Measurements from ENCODE around the gene TRIM10.
"Not testable (repeated sequence)": the region's sequence is repeated elsewhere in the genome, so short reads cannot be mapped to it uniquely, and the experiment has no call there.

TRIM10 gene

DNA sequence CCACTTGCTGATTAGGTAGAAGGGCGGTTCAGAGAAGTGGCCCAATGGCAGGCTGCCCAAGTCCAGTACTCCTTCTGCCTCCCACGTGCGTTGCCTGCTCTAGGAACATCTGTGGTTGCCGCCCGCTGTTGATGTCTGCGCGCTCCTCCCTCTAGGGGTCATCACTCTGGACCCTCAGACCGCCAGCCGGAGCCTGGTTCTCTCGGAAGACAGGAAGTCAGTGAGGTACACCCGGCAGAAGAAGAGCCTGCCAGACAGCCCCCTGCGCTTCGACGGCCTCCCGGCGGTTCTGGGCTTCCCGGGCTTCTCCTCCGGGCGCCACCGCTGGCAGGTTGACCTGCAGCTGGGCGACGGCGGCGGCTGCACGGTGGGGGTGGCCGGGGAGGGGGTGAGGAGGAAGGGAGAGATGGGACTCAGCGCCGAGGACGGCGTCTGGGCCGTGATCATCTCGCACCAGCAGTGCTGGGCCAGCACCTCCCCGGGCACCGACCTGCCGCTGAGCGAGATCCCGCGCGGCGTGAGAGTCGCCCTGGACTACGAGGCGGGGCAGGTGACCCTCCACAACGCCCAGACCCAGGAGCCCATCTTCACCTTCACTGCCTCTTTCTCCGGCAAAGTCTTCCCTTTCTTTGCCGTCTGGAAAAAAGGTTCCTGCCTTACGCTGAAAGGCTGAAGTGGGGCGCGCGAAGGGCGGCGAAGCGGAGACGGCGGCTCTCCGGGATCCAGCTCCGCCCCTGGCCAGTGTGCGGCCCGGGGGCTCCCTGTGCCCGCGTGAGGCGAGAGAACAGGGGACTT, 10.9 kb upstream of the TRIM10 start:
- no peak for DNase-seq (ENCODE audit: low read depth)

DNA sequence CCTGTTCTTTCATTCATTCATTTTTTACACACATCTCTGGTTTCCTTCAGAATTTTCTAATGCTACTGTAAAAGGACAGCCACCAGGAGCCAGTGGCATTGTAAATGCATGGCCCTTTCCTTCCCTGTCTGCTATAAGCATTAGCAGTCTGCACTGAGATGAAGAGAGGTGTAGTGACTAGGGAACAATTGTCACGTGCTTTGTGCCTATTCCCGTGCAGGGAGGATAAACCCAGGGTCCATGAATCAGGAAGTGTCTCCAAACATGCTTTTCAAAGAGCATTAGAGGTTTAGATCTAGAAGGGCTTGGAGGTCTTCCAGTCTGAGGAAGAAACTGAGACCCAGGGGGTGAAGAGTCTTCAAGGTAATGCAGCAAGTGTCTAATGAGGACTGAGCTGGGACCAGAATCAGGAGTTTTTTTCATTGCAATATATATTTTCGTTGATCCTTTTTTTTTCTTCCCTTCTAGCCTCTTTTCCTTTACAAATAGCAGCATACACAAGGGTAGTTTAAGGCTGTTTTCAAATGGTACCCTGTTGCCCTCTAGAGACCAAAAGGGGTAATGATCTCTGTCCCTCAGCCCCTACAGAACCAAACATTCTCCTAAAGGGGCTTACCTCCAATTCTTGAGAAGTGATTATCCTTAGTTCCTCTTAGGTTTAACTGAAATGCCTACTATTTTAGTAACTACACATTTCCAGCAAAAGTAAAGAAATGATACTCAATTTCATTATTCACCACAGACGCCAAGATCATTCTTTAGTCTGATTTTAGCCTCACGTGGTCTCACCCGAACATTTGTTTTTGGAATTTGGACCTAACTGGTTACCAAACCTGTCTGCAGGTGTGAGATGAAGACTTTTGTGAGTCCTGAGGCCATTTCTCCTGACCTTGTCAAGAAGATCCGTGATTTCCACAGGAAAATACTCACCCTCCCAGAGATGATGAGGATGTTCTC, 8.9 kb upstream of the TRIM10 start:
- no peak for DNase-seq (ENCODE audit: low read depth)

DNA sequence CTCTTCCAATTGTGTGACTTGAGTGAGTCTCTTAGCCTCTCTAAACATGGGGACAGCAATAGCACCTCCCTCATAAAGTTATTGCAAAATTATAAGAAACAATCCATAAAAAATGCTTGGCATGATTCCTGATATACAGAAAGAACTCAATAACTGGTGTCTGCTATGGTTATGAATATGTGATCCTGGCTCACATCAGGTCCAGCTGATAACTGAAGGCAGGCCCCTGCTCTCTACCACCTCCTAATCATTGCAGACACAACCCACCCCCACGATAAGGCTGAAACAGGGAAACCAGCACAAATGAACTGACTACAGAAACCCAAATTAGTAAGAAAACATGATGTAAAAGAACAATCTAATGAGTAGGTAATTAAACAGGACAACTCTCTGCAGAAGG, 7.7 kb upstream of the TRIM10 start:
- DNase-seq (ENCODE audit: low read depth): no peak

DNA sequence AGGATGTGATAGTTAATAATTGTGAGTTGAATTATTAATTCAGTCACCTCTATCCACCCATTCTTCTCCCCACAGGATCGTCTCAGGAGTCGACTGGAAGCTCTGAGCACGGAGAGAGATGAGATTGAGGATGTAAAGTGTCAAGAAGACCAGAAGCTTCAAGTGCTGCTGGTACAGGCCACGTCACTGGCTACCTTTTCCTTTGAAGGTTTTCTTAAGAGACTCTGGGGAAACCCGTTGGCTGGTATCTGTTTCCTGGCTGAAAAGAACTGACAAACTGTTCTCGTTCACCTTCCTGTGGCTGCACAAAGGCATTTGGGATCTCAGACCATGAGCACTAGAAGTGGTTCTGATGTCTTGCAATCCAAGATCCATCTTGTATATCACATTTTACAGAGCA, 6.1 kb upstream of the TRIM10 start:
- DNase-seq (ENCODE audit: low read depth): no peak

DNA sequence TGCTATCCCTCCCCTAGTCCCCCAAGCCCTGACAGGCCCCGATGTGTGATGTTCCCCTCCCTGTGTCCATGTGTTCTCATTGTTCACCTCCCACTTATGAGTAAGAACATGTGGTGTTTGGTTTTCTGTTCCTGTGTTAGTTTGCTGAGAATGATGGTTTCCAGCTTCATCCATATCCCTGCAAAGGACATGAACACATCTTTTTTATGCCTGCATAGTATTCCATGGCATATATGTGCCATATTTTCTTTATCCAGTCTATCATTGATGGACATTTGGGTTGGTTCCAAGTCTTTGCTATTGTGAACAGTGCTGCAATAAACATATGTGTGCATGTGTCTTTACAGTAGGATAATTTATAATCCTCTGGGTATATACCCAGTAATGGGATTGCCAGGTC, 4.2 kb upstream of the TRIM10 start:
- not testable (repeated sequence) for DNase-seq (ENCODE audit: low read depth)

DNA sequence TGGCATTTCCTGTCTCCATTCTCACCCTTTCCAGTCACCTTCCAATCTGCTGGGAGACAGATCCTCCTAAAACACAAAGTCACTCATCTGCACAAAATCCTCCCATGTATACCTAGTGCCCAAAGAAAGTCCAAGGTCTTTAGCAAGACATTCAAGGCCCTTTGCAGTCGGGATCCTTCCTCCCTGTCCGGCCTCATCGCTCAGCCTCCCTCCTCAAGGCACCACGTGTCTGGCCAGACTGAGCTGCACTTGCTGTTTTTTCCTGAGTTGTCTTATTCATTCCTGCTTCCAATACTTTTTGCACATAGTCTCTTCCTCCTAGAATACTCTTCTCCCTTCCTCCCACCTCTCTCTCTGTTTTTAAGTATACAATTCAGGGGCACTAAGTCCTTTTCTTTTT, 3.7 kb upstream of the TRIM10 start:
- no peak for DNase-seq (ENCODE audit: low read depth)

DNA sequence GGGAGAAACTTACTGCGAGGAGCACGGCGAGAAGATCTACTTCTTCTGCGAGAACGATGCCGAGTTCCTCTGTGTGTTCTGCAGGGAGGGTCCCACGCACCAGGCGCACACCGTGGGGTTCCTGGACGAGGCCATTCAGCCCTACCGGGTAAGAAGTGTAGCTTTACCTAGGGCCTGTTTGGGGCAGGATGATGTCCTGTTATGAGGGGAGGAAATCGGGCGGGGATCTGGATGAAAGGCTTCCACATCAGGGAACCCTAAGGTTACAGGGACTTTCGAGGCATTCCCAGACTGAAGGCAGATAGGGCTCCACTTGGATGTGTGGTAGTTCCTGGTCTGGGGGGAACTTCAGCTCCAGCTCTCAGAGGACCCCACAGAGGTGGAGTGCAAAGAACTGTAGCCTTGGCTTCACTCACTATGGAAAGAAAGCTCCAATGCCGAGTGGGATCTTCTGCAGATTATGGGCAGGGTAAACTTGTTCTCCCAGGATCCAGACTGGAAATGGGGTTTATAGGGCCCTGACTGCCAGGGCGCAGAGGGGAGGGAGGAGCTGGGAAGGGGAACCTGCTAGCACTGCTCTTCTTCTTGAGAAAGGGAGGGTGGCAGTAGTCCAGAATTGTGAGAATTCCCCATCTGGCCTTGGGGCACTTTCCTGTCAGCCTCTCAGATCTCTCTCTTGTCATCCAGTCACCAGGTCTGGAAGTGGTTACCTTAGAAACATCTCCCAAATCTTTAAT, 3.1 kb upstream of the TRIM10 start:
- no peak for DNase-seq (ENCODE audit: low read depth)

DNA sequence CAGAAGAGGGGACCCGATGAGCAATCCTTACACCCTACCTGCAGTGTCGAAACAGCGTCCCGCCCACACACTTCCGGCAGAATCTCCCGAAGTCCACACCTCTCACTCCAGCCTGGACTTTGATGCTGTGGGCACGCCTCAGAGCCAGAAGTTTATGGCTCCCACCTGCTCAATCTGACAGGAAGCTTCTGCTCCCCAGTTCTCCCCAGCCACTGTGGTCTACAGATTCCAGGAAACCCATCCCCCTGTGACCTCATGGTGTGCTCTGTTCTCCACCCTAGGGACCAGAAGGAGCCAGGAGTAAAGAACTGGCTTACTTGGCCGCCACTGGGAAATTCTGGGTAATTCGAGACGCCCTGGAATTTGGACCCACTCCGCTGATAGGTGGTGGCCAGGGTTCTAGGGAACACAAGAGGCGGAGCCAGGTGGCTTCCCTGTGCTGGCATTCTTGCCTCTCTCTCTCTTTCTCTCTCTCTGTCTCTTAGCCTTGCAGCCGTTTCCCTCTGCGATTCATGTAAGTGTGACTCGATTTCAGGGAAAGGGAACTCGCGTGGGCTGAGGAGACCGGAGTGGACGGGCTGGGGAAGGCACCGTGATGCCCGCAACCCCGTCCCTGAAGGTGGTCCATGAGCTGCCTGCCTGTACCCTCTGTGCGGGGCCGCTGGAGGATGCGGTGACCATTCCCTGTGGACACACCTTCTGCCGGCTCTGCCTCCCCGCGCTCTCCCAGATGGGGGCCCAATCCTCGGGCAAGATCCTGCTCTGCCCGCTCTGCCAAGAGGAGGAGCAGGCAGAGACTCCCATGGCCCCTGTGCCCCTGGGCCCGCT, 2.3 kb upstream of the TRIM10 start, which contains the start of gene TRIM15:
TSS of gene TRIM15 (plus strand) at position 457 of the 828 bp plus-strand sequence. CDS start at position 596, 139 bp downstream.
- DNase-seq (ENCODE audit: low read depth): peak; percentile 34

DNA sequence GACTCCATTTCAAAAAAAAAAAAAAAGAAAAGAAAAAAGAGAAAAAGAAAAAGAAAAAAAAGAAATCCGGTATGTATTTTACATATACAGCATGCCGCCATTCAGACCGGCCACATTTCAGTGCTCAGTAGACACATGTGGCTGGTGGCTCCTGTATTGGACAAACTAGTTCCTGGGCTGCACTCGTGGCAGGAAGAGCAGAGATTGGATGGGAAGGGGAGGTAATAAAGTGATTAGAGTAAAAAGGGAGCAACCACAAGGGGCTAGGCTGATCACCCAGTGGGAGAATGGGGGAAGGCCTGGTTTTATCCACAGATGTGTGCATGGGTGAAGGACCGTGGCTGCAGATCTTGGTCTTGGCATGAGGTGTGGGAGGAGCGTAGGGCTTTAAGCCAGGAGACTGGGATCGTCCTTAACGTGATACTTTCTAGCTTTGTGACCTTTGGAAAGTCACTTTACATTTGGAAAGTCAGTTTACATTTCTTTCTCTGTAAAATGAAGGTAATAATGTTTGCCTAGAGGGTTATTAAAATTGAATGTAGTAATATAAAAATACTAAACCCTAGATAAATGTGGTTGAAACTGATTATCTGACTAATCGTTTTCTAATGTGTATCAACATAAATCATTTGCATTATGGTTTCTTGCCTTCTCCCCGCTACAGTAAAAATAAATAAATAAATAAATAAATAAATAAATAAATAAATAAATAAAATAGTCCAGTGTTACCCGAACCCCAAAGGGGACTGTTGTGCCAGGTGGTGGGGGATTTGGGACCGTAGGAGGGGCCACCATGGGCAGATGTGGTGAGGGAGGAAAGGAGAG, 1.5 kb upstream of the TRIM10 start:
- no peak for DNase-seq (ENCODE audit: low read depth)

DNA sequence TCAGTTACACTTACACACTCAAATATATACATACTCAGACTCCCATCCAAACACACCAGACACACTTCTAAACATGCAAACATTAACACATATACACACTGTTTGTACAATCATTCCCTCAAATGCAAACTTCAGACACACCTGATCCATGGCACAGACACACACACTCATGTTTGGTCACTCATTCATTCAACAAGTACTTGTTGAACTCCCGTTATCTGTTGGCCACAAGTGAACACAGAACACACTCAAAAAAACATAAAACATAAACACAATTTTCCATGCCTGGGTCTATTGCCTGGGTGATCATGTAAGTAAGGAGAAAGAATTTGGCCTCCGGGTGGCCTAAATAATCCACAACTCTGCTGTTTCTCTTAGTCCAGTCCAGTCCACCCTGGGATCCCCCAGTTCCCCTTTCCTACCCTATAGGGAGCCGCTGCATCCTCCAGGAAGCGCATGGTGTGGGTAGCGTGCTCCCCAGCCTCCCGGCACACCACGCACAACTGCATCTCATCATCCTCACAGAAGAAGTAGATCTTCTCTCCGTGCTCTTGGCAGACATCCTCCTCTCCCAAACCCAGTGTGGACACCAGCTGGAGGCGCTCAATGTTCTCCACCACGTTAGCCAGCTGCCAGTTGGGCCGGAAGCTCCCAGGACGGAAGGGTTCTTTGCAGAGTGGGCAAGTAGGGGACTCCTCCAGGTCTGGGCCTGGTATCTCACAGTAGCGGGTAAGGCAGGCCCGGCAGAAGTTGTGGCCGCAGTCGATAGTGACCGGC, 815 bp downstream of the TRIM10 start:
- no peak for DNase-seq (ENCODE audit: low read depth)

DNA sequence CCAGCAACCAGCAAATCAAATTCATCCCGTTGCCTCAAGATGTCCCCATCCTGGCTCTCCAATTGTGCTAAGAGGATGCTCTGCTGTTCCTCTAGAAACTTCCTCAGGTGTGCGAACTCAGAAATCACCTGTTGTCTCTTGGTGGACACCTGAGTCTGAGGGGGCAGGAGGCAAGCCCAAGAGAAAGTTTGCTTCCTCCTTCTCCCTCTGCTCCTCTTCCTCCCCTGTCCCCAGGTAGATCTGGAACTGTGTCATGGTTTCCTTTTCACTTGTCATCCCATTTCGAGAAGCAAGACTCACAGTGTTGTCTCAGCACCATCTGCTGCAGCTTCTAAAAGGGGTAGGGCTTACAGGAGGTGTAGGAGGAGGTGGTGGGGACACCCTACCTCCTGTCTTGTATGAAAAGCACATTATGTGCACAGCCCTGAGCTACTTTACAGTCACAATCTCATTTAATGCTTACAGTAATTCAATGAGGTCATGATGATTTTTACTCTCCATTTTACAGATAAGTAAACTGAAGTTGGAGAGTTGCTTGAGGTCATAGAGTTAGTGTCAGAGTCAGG, 2.5 kb downstream of the TRIM10 start:
- DNase-seq (ENCODE audit: low read depth): no peak

DNA sequence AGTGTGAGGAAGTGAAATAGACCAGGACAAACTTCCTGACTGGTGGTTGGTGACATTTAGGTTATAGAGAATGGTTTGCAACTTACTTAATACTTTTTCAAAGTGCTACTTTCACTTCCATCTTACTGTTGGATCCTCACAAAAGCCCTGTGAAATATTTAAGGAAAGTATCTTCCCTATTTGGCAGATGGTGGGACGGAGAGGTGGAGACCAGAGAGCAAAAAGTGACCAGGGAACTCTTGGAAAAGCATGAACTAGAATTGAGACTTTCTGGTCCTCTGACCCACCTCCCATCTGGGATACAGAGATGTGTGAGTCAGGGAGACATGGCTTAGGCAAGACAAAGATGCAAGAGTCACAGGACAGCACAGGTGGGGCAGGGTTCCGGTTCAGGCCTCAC, 3.0 kb downstream of the TRIM10 start:
- DNase-seq (ENCODE audit: low read depth): no peak

DNA sequence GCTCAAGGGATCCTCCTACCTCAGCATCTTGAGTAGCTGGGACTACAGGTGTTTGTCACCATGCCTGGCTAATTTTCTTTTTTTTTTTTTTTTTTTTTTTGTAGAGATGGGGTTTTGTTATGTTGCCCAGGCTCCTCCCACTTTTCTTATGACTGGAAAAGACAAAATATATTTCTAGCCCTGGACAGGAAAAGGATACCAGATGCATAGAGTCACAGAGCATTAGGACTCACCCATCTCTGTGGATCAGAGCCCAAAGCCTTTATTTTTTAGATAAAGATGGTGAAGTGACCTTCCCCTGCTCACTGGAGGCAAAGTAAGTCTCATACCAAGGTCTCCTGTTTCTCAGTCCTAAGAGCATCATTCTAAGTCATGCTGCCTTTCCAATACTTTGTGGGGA, 3.4 kb downstream of the TRIM10 start:
- DNase-seq (ENCODE audit: low read depth): no peak

DNA sequence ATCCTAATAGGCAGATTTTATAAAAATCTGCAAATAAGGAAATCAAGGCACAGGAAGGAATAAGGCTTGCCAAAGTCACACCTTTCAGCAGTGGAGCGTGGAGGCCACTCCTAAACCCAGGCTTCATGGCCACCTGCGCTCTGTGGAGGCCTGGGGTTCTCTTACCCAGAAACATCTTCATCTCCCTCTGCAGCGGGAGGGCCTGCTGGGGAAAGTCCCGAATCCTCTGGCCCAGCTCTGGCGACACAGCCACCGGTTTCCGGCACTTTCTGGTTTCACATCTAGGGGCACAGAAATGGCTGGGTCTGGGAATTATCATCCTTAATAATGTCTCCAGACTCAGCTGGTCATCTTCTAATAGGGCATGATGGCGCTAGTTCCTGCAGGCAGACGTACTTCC, 4.2 kb downstream of the TRIM10 start:
- no peak for DNase-seq (ENCODE audit: low read depth)

DNA sequence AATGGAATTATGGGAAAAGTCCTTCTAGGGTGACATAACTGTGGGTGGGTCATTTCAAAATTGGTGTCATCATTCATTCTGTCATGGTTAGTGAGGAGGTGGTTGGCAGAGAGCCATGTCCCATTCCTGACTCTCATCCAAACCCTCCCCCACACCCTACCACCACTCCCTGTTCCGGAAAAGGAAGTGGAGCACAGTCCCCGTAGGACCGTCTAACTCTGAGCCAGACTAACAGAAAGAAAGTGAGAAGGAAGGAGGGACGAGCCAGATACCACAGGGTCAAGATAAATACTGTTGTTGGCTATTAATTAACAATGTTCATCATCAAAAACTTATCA, 4.8 kb downstream of the TRIM10 start:
- DNase-seq (ENCODE audit: low read depth): no peak

DNA sequence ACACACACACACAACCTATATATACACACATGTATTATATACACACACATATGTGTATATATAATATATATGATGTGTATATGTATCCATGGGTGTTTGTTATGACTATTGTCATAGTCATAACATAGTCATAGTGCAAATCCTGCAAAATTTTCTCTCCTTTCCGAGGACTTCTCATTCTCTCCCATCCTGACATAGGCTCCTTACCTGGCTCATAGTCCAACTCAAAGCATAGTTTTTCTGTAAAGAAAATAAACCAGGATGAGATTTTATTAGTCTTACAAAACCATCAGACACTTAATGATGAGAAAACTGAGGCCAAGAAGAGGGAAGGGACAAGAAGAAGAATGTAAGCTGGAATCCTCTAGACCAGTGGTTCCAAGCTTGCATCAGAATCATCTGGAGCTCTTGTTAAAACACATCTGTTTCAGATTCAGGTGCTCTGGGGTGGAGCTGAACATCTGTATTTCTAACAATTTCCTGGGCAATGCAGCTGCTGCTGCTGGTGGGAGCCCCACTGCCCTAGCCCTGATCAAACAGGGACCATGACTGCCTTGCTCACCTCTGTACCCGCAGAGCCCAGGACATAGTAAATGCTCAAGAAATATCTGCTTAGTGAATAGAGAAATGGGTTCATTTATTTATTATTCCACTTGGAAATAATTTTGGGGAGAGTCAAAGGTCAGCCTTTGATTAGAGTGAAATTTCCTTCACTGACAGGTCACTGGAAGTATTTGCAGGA, 5.3 kb downstream of the TRIM10 start:
- DNase-seq (ENCODE audit: low read depth): no peak

DNA sequence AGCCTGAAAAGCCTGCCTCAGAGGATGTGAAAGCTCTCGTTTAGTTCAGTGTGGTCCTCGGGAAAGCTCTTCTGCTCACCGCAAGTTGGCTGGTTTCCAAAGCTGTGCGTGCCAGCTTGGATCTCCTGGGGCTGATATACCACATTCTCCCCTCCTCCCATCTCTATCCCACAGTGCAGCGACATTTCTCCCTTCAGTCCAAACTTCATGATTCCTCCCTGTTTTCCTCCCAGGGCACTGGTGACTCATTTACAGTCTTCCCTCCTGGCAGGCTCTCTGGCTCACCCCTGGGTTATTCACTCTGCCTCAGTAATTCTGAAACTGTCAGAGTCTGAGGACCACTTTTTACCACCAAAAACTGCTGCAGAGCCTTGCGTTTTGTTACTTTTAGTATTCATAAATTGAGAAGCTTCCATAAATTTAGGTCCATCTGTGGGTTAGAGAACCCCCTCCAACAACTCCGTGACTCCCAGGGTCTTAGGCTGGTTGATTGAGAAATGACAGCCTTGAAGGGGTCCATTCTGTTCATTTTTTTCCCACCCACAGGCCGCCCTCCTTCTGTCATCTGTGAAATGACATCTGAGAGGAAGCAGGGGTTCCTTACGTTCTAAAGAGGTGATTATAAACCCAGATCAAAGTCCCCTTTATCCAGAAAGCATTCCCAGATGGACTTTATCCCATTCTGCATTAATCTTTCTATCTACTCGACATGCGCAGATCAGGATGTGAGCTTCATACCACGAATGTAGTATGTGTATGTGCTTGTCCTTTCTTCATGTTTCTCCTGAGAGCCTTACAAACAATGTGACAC, 6.1 kb downstream of the TRIM10 start:
- no peak for DNase-seq (ENCODE audit: low read depth)

DNA sequence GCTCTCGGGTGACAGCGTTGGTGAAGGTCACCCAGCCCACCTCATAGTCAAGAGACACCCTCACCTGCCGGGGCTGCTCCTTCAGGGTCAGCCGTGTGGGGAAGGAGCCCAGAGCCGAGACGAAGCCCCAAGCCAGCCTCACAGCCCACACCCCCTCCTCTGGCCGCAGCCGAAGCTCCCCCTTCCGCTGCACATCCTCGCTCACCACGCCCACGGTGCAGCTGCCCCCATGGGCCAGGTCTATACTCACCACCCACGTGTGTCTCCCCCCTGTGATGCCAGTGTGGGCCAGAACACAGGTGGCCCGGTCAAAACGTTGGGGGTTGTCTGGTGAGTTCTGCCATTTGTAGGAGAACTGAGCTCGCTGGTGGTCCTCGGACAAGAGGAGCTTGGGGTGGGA, 7.0 kb downstream of the TRIM10 start:
- DNase-seq (ENCODE audit: low read depth): no peak
